HUDEP-2 (cell line): ENCODE results near the gene CORO2A.
A peak's percentile ranks its signal among the peaks of the same experiment; 100 is the strongest.
"Not testable (repeated sequence)": the region's sequence is repeated elsewhere in the genome, so short reads cannot be mapped to it uniquely, and the experiment has no call there.

ENCODE experiments used
- DNase-seq, 76 experiments: peaks; one replicate each; lab custom pipeline; 2025; ENCODE audit not compliant: unreplicated experiment in 76 of 76; lab: John Stamatoyannopoulos, UW

Gene CORO2A

GRCh38 chr9:98087420-98088354 lies 104.8 kb downstream of the CORO2A start:
- no peak for DNase-seq

GRCh38 chr9:98086461-98086860 lies 106.0 kb downstream of the CORO2A start:
- DNase-seq: no peak

- DNase-seq: no peak
Observed at GRCh38 chr9:98085944-98086343, 106.5 kb downstream of the CORO2A start.

GRCh38 chr9:98085058-98085457 lies 107.4 kb downstream of the CORO2A start:
- DNase-seq: no peak

GRCh38 chr9:98084396-98084795 lies 108.0 kb downstream of the CORO2A start:
- DNase-seq: no peak

- DNase-seq: peak in 1 of 76 experiments; percentile 21
Observed at GRCh38 chr9:98083566-98084183, 108.8 kb downstream of the CORO2A start.

GRCh38 chr9:98083061-98083501 lies 109.4 kb downstream of the CORO2A start:
- peak in 1 of 76 experiments; percentile 40 for DNase-seq

GRCh38 chr9:98081477-98082219 lies 110.8 kb downstream of the CORO2A start:
- no peak for DNase-seq

- DNase-seq: no peak
Observed at GRCh38 chr9:98080780-98081179, 111.7 kb downstream of the CORO2A start.

- no peak for DNase-seq
Observed at GRCh38 chr9:98080326-98080725, 112.1 kb downstream of the CORO2A start.

GRCh38 chr9:98078895-98079294 lies 113.5 kb downstream of the CORO2A start:
- DNase-seq: no peak

GRCh38 chr9:98076514-98076890 lies 115.9 kb downstream of the CORO2A start:
- DNase-seq: not testable (repeated sequence)

GRCh38 chr9:98075332-98075805 lies 117.1 kb downstream of the CORO2A start:
- DNase-seq: no peak

- peak in 55 of 76 experiments; percentile 2 to 63 (median 35) for DNase-seq
Observed at GRCh38 chr9:98074115-98074990, 118.1 kb downstream of the CORO2A start.

- DNase-seq: no peak
Observed at GRCh38 chr9:98071737-98072136, 120.7 kb downstream of the CORO2A start.
